ENCODE results near the gene TMEM219. TPM values are rescaled to one million over a fixed set of nuclear protein-coding genes. Genes with fewer than 3 reads are reported as not detected.
"Not testable (repeated sequence)": the region's sequence is repeated elsewhere in the genome, so short reads cannot be mapped to it uniquely, and the experiment has no call there.

Gene TMEM219
- total RNA-seq, 2 donors from 2014 or later, result 122 to 136 TPM

GRCh38 chr16:29959293-29959692, 2.6 kb upstream of the TMEM219 start:
- Histone ChIP-seq H3K4me1 (ENCODE audit: control insufficient read depth, insufficient read depth, low read length) (peaks cover 9% of the 10 kb centered on the region), H3K9me3 (ENCODE audit: control insufficient read depth, low read length) (no peaks in the 10 kb centered on the region), H3K4me3 (ENCODE audit: low read length) (no peak overlapping the region), H3K36me3 (ENCODE audit: control insufficient read depth, insufficient read depth, low read length) (no peaks in the 10 kb centered on the region), H3K9ac (ENCODE audit: extremely low read depth, low read length, poor library complexity, severe bottlenecking) (no peak overlapping the region), H3K27me3 (ENCODE audit: control insufficient read depth, insufficient read depth, low read length, poor library complexity, severe bottlenecking) (no peaks in the 10 kb centered on the region), H3K27ac (ENCODE audit: low read depth, low read length) (no peak overlapping the region)
- peaks cover 2% of the 10 kb centered on the region for H3K27me3 Mint-ChIP-seq (ENCODE audit: insufficient read depth)
- H3K36me3 Mint-ChIP-seq (ENCODE audit: low read depth), result peaks cover 6% of the 10 kb centered on the region
- no peak for DNase-seq
- H3K4me1 Mint-ChIP-seq, result peaks cover 13% of the 10 kb centered on the region
- H3K27ac Mint-ChIP-seq, result no peak overlapping the region
- 93 to 98% methylated on average over 5 to 9 of the region's 9 CpGs for WGBS, 2 experiments (ENCODE audit: insufficient coverage in 1 of 2, insufficient read length in 1 of 2)
- H3K9me3 Mint-ChIP-seq, result peaks cover 2% of the 10 kb centered on the region
- no peak for TF ChIP-seq CTCF (conservative IDR thresholded peaks at IDR 0.05)
- H3K4me3 Mint-ChIP-seq, result no peak overlapping the region

- not testable (repeated sequence) for H3K27ac ChIP-seq (ENCODE audit: low read depth, low read length); H3K27ac Mint-ChIP-seq; H3K36me3 Mint-ChIP-seq (ENCODE audit: low read depth); H3K9me3 Mint-ChIP-seq; H3K4me1 ChIP-seq (ENCODE audit: control insufficient read depth, insufficient read depth, low read length); H3K4me3 ChIP-seq (ENCODE audit: low read length); H3K9me3 ChIP-seq (ENCODE audit: control insufficient read depth, low read length); H3K27me3 Mint-ChIP-seq (ENCODE audit: insufficient read depth); H3K9ac ChIP-seq (ENCODE audit: extremely low read depth, low read length, poor library complexity, severe bottlenecking); DNase-seq; H3K36me3 ChIP-seq (ENCODE audit: control insufficient read depth, insufficient read depth, low read length); H3K4me3 Mint-ChIP-seq; H3K27me3 ChIP-seq (ENCODE audit: control insufficient read depth, insufficient read depth, low read length, poor library complexity, severe bottlenecking)
- 94% methylated on average over 4 of the region's 4 CpGs; no CpG with 5 or more reads in 1 of the 2 experiments for WGBS, 2 experiments (ENCODE audit: insufficient coverage in 1 of 2, insufficient read length in 1 of 2)
- peaks cover 13% of the 10 kb centered on the region for H3K4me1 Mint-ChIP-seq
These were observed 2.1 kb upstream of the TMEM219 start for GRCh38 chr16:29959821-29960220.

DNA sequence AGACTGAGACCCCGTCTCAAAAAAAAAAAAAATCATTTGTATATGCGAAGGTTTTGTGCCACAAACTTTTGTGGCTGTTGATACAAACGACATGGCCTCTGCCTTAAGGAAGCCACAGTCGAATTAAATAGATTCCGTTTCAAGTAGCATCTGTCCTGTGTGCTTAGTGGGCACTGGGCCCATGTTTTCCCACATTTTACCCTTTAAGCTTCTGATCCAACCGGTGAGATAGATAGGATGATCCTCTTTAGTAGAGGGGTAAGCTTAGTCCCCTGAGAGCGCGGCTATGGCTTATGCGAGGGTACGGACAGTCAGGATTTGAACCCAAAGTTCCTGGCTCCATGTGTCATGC, 776 bp upstream of the TMEM219 start:
- TF ChIP-seq CTCF (conservative IDR thresholded peaks at IDR 0.05), result no peak
- 85 to 86% methylated on average over 9 to 10 of the region's 10 CpGs for WGBS, 2 experiments (ENCODE audit: insufficient coverage in 1 of 2, insufficient read length in 1 of 2)
- Histone ChIP-seq H3K9ac (ENCODE audit: extremely low read depth, low read length, poor library complexity, severe bottlenecking) (peak overlapping the region; percentile 59), H3K4me1 (ENCODE audit: control insufficient read depth, insufficient read depth, low read length) (peaks cover 9% of the 10 kb centered on the region), H3K27ac (ENCODE audit: low read depth, low read length) (no peak overlapping the region), H3K36me3 (ENCODE audit: control insufficient read depth, insufficient read depth, low read length) (peaks cover 10% of the 10 kb centered on the region), H3K4me3 (ENCODE audit: low read length) (peak overlapping the region; percentile 88), H3K27me3 (ENCODE audit: control insufficient read depth, insufficient read depth, low read length, poor library complexity, severe bottlenecking) (no peaks in the 10 kb centered on the region), H3K9me3 (ENCODE audit: control insufficient read depth, low read length) (no peaks in the 10 kb centered on the region)
- H3K36me3 Mint-ChIP-seq (ENCODE audit: low read depth), result peaks cover 14% of the 10 kb centered on the region
- peak overlapping the region; percentile 81 for H3K4me3 Mint-ChIP-seq
- peaks cover 2% of the 10 kb centered on the region for H3K9me3 Mint-ChIP-seq
- H3K27me3 Mint-ChIP-seq (ENCODE audit: insufficient read depth), result peaks cover 2% of the 10 kb centered on the region
- peaks cover 13% of the 10 kb centered on the region for H3K4me1 Mint-ChIP-seq
- H3K27ac Mint-ChIP-seq, result peak overlapping the region; percentile 90
- DNase-seq, result no peak

GRCh38 chr16:29962344-29962994, 590 bp downstream of the TMEM219 start:
- Mint-ChIP-seq H3K27ac (peak overlapping the region; percentile 89), H3K27me3 (ENCODE audit: insufficient read depth) (peaks cover 2% of the 10 kb centered on the region), H3K9me3 (peaks cover 2% of the 10 kb centered on the region), H3K4me1 (peaks cover 13% of the 10 kb centered on the region), H3K4me3 (peak overlapping the region; percentile 81), H3K36me3 (ENCODE audit: low read depth) (peaks cover 15% of the 10 kb centered on the region)
- no peak for DNase-seq
- WGBS, 2 experiments (ENCODE audit: insufficient coverage in 1 of 2, insufficient read length in 1 of 2), result 27 to 32% methylated on average over 18 of the region's 18 CpGs
- peak overlapping the region; percentile 59 for H3K9ac ChIP-seq (ENCODE audit: extremely low read depth, low read length, poor library complexity, severe bottlenecking)
- H3K4me3 ChIP-seq (ENCODE audit: low read length), result peak overlapping the region; percentile 88
- no peaks in the 10 kb centered on the region for H3K9me3 ChIP-seq (ENCODE audit: control insufficient read depth, low read length)
- H3K4me1 ChIP-seq (ENCODE audit: control insufficient read depth, insufficient read depth, low read length), result peaks cover 9% of the 10 kb centered on the region
- H3K27me3 ChIP-seq (ENCODE audit: control insufficient read depth, insufficient read depth, low read length, poor library complexity, severe bottlenecking), result no peaks in the 10 kb centered on the region
- no peak overlapping the region for H3K27ac ChIP-seq (ENCODE audit: low read depth, low read length)
- TF ChIP-seq CTCF (conservative IDR thresholded peaks at IDR 0.05), result no peak
- peaks cover 16% of the 10 kb centered on the region for H3K36me3 ChIP-seq (ENCODE audit: control insufficient read depth, insufficient read depth, low read length)
